OCI-LY7 (cell line): ENCODE results near the gene ATP6V1E1. TPM values are rescaled to one million over a fixed set of nuclear protein-coding genes. Genes with fewer than 3 reads are reported as not detected.

Experiments used
- BruUV-seq: library from RNA; stranded (reverse); fragments of 400-500 nt; replicated peaks from 2 replicates; lab custom pipeline; 2021; lab: Mats Ljungman, UMichigan
- CTCF ChIA-PET: fragments of 300-600 bp; sonication (Branson Sonifier 250); formaldehyde crosslinking; loops from one replicate; lab custom pipeline; 2022; ENCODE audit warnings: antibody characterized with exemption; ENCODE audit not compliant: unreplicated experiment; lab: Charles Lee
- POLR2A ChIA-PET: fragments of 300-600 bp; sonication (Branson Sonifier 250); formaldehyde crosslinking; loops from one replicate; lab custom pipeline; 2022; ENCODE audit warnings: antibody characterized with exemption; lab: Charles Lee
- DNase-seq: peaks from one replicate; pipeline ENCODE4 v3.0.0-alpha.2; 2015; ENCODE audit warnings: low spot score
- H2AFZ ChIP-seq: fragments of 200-600 bp; sonication (generic), shearing (Covaris generic); 2 replicates; pipeline ENCODE4 v1.6.1; 2014; ENCODE audit warnings: mild to moderate bottlenecking, antibody characterized with exemption, low read length, moderate library complexity
- H3K27ac ChIP-seq: fragments of 200-600 bp; sonication (generic); 2 replicates; pipeline ENCODE4 v1.5.1; 2014; ENCODE audit warnings: mixed run types, low read depth, mild to moderate bottlenecking, moderate library complexity, low read length, inconsistent platforms; ENCODE audit not compliant: poor library complexity, severe bottlenecking
- H3K36me3 ChIP-seq: fragments of 200-600 bp; sonication (generic); 2 replicates; pipeline ENCODE4 v1.6.1; 2014; ENCODE audit warnings: mild to moderate bottlenecking, antibody characterized with exemption, low read length, moderate library complexity, mixed read lengths; ENCODE audit not compliant: insufficient read depth
- H3K4me1 ChIP-seq: fragments of 200-600 bp; sonication (generic); 2 replicates; pipeline ENCODE4 v1.5.1; 2014; ENCODE audit warnings: mild to moderate bottlenecking, low read length; ENCODE audit not compliant: insufficient read depth, poor library complexity, severe bottlenecking
- H3K4me2 ChIP-seq: fragments of 200-600 bp; sonication (generic); 2 replicates; pipeline ENCODE4 v1.6.1; 2014; ENCODE audit warnings: mild to moderate bottlenecking, low read length
- H3K4me3 ChIP-seq: fragments of 200-600 bp; sonication (generic); 2 replicates; pipeline ENCODE4 v1.5.1; 2014; ENCODE audit warnings: mild to moderate bottlenecking, low read depth, low read length; ENCODE audit not compliant: poor library complexity, severe bottlenecking
- H3K79me2 ChIP-seq: fragments of 200-600 bp; sonication (generic); 2 replicates; pipeline ENCODE4 v1.6.1; 2016; ENCODE audit warnings: low read depth, mild to moderate bottlenecking, low read length, moderate library complexity, mixed read lengths; ENCODE audit not compliant: insufficient read depth
- H3K9me2 ChIP-seq: fragments of 200-600 bp; sonication (generic); 2 replicates; pipeline ENCODE4 v1.6.1; 2016; ENCODE audit warnings: mild to moderate bottlenecking, low read length, mixed read lengths; ENCODE audit not compliant: insufficient read depth
- H3K9me3 ChIP-seq: fragments of 200-600 bp; sonication (generic); 2 replicates; pipeline ENCODE4 v1.6.1; 2014; ENCODE audit warnings: mild to moderate bottlenecking, mixed run types, low read length, mixed read lengths
- H4K20me1 ChIP-seq: fragments of 200-600 bp; sonication (generic); 2 replicates; pipeline ENCODE4 v1.6.1; 2014; ENCODE audit warnings: mild to moderate bottlenecking, antibody characterized with exemption, low read length, moderate library complexity, mixed read lengths; ENCODE audit not compliant: insufficient read depth
- CTCF ChIP-seq: fragments of 200-600 bp; sonication (generic); conservative IDR thresholded peaks from 2 replicates; pipeline ENCODE4 v1.5.1; 2014; ENCODE audit warnings: mild to moderate bottlenecking, antibody characterized with exemption, low read length, moderate library complexity, mixed read lengths
- EZH2phosphoT487 ChIP-seq: fragments of 200-600 bp; sonication (generic); IDR thresholded peaks from 2 replicates; pipeline ENCODE4 v1.6.1; 2018; ENCODE audit warnings: low read depth, borderline replicate concordance, mild to moderate bottlenecking, mixed run types, antibody characterized with exemption, low read length, moderate library complexity, mixed read lengths
- intact Hi-C: fragments of 100-400 bp; cut with micrococcal nuclease; formaldehyde crosslinking; loops from one replicate; pipeline ENCODE4 v1.10.0; 2022; ENCODE audit not compliant: unreplicated experiment
- total RNA-seq, 2 experiments: library from RNA; depleted of rRNA in 1 of 2; stranded (reverse); fragments of >200 nt in 1 of 2; shearing (Covaris generic) in 1 of 2; gene quantifications; 2 replicates each; pipeline ENCODE4 v1.2.3, GENCODE V29; 2014 to 2022

Gene ATP6V1E1
- total RNA-seq, 2 experiments from 2014 or later = 82.2 to 100 TPM

GRCh38 chr22:17563936-17564391, 64.6 kb downstream of the ATP6V1E1 start:
- TF ChIP-seq EZH2phosphoT487 (no peak), CTCF (no peak)
- ChIA-PET POLR2A (interaction anchor here (0.5 kb wide), 2 partner anchors 25 to 495 kb away, joined by 3 read pairs; no protein-coding TSS in a partner anchor), CTCF (no interaction called here)
- Histone ChIP-seq H3K27ac (no peak overlapping the region), H3K4me3 (no peak overlapping the region), H3K9me3 (no peaks in the 10 kb centered on the region), H2AFZ (no peak overlapping the region), H3K4me1 (peaks cover 25% of the 10 kb centered on the region), H4K20me1 (no peaks in the 10 kb centered on the region), H3K79me2 (no peaks in the 10 kb centered on the region), H3K36me3 (no peaks in the 10 kb centered on the region), H3K4me2 (no peak overlapping the region), H3K9me2 (no peaks in the 10 kb centered on the region)
- no peak for DNase-seq
- BruUV-seq = no TSS peak
- intact Hi-C loops = no loop called here

GRCh38 chr22:17562906-17563870, 65.4 kb downstream of the ATP6V1E1 start, which contains the start of gene SLC25A18:
Gene SLC25A18, plus strand, starts transcription at chr22:17563498. Its CDS starts 16,447 bp downstream, at chr22:17579945.
- peak within 1 kb of the TSS; percentile 66 for H2AFZ ChIP-seq
- TF ChIP-seq CTCF = 0 out of 2 replicates have a peak, but pooled peaks have one; percentile 21
- no peak for TF ChIP-seq EZH2phosphoT487
- no peak for DNase-seq
- no peak within 1 kb of the TSS for H3K4me2 ChIP-seq
- no peaks in the 10 kb centered on the region for H3K79me2 ChIP-seq
- H4K20me1 ChIP-seq = no peaks in the 10 kb centered on the region
- no peaks in the 10 kb centered on the region for H3K36me3 ChIP-seq
- ChIA-PET CTCF (no interaction called here), POLR2A (interaction anchor here (0.5 kb wide), 2 partner anchors 26 to 494 kb away, joined by 3 read pairs; no protein-coding TSS in a partner anchor)
- BruUV-seq = no TSS peak
- peaks cover 30% of the 10 kb centered on the region for H3K4me1 ChIP-seq
- H3K9me3 ChIP-seq = no peaks in the 10 kb centered on the region
- intact Hi-C loops = no loop called here
- H3K27ac ChIP-seq = no peak within 1 kb of the TSS
- no peak within 1 kb of the TSS for H3K4me3 ChIP-seq
- H3K9me2 ChIP-seq = no peaks in the 10 kb centered on the region
